Stimulated activated CD8-positive, alpha-beta memory T cell treated with anti-CD3 and anti-CD28 coated beads, Interleukin-2, amount 100 ng/mL, for 1 hour (primary cell): ENCODE results near the gene NXF3.
"Not testable (repeated sequence)": the region's sequence is repeated elsewhere in the genome, so short reads cannot be mapped to it uniquely, and the experiment has no call there.

Experiments used
- DNase-seq, 2 donors: peaks; one replicate each; pipeline ENCODE4 v3.0.0-alpha.2; 2020; ENCODE audit warnings: low read depth in 2 of 2

Gene NXF3

GRCh38 chrX:103092942-103093341 is at the start of gene NXF3:
TSS of gene NXF3 (minus strand) at chrX:103093143. CDS start at chrX:103093023, 120 bp downstream.
- DNase-seq = no peak

- DNase-seq = not testable (repeated sequence)
Measured at GRCh38 chrX:103136528-103136927, 43.6 kb upstream of the NXF3 start.

GRCh38 chrX:103124284-103124683 is 31.3 kb upstream of the NXF3 start:
- DNase-seq = no peak

GRCh38 chrX:103120748-103121147 is 27.8 kb upstream of the NXF3 start:
- no peak for DNase-seq

- DNase-seq = not testable (repeated sequence)
Measured at GRCh38 chrX:103116970-103117369, 24.0 kb upstream of the NXF3 start.

GRCh38 chrX:103109497-103109896 is 16.6 kb upstream of the NXF3 start:
- not testable (repeated sequence) for DNase-seq

GRCh38 chrX:103107836-103108235 is 14.9 kb upstream of the NXF3 start:
- DNase-seq = no peak

- DNase-seq = not testable (repeated sequence)
Measured at GRCh38 chrX:103107227-103107737, 14.3 kb upstream of the NXF3 start.

- not testable (repeated sequence) for DNase-seq
Measured at GRCh38 chrX:103104370-103104769, 11.4 kb upstream of the NXF3 start.

- DNase-seq = not testable (repeated sequence)
Measured at GRCh38 chrX:103103866-103104265, 10.9 kb upstream of the NXF3 start.

GRCh38 chrX:103101299-103102042 is 8.5 kb upstream of the NXF3 start:
- DNase-seq = no peak

- DNase-seq = no peak
Measured at GRCh38 chrX:103100484-103100883, 7.5 kb upstream of the NXF3 start.

GRCh38 chrX:103099691-103100090 is 6.7 kb upstream of the NXF3 start:
- DNase-seq = no peak

GRCh38 chrX:103098488-103098887 is 5.5 kb upstream of the NXF3 start:
- DNase-seq = no peak

GRCh38 chrX:103081051-103081450 is 11.9 kb downstream of the NXF3 start:
- no peak for DNase-seq

- DNase-seq = no peak
Measured at GRCh38 chrX:103073467-103073866, 19.5 kb downstream of the NXF3 start.

GRCh38 chrX:103066606-103067005 is 26.3 kb downstream of the NXF3 start:
- no peak for DNase-seq

- no peak for DNase-seq
Measured at GRCh38 chrX:103063918-103064434, 29.0 kb downstream of the NXF3 start, which contains the start of gene BEX1. TSS of gene BEX1 (minus strand) at chrX:103064171. CDS start at chrX:103063274, 897 bp downstream.

- DNase-seq = no peak
Measured at GRCh38 chrX:103063191-103063845, 29.6 kb downstream of the NXF3 start.

GRCh38 chrX:103061486-103061885 is 31.5 kb downstream of the NXF3 start:
- no peak for DNase-seq

- no peak for DNase-seq
Measured at GRCh38 chrX:103056902-103057301, 36.0 kb downstream of the NXF3 start.

- DNase-seq = no peak
Measured at GRCh38 chrX:103052625-103053024, 40.3 kb downstream of the NXF3 start.
